Esophagus mucosa (tissue), 1 donor: ENCODE results near the gene ASH1L. TPM values are rescaled to one million over a fixed set of nuclear protein-coding genes. Genes with fewer than 3 reads are reported as not detected.

Experiments
- ATAC-seq: fragments of 200-7000 bp; cut with Tn5 transposase; one replicate; pipeline ENCODE4 v1.9.1; 2020
- total RNA-seq: library from RNA; stranded (reverse); gene quantifications from one replicate; pipeline ENCODE4 v1.2.4, GENCODE V29; 2023
- donor health status: DM: yes; HTN: yes; CAD: no.

ASH1L gene
- total RNA-seq, 1 donor from 2014 or later = 25.3 TPM

DNA sequence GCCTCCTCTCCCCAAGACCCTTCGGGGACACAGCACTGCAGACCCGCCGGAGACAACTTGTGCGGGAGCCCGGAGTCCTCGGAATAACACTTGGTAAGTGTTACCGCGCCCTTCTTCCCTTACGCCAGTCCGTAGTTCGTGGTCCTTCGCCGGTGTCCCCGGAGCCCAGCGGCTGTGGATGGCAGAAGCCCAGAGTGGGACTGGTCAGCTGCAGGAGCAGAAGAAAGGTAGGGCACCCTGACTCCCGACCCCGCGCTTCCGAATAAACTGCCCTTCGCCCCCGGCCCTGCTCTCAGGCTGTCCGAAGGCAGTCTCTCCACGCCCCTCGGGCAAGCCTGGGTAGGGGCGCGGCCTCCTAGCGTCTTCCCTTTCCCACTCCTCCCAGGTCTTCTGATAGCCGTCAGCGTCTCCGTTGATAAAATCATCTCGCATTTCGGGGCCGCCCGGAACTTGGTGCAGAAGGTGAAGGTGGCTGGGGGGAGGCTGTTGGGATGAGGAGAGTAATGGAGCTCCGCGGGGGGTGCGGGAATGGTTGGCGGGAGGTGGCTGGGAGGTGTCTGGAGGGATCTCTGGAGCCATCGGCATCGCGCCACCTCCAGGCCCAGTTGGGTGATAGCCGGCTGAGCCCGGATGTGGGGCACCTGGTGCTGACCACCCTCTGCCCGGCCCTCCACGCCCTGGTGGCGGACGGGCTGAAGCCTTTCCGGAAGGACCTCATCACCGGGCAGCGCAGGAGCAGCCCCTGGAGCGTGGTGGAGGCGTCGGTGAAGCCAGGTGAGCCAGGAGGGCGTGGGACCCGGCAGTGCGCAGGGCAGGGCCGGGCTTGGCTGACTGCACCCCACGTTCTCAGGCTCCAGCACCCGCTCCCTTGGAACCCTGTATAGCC is 237.6 kb downstream of the ASH1L start:
- peak; percentile 22 for ATAC-seq

GRCh38 chr1:155324037-155324716 is 238.4 kb downstream of the ASH1L start:
- peak; percentile 86 for ATAC-seq

DNA sequence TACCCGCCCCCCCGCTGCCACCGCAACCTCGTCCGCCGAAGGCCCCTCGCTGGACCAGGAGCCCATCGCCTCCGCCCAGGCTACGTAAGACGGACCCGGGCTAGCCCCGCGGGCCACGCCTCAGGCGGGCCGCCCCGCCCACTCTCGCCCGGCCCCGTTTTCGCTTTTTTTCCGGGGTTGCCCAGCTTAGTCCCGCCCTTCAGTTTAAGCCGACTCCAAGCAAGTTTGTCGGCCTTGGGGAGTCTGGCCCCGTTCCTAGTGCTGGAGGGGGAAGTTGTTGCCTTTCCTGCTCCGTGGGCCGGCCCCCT is 238.9 kb downstream of the ASH1L start:
- peak; percentile 68 for ATAC-seq

GRCh38 chr1:155322953-155323728 is 239.5 kb downstream of the ASH1L start:
- peak; percentile 53 for ATAC-seq

- ATAC-seq = no peak
Measured at GRCh38 chr1:155322571-155322952, 240.0 kb downstream of the ASH1L start.

DNA sequence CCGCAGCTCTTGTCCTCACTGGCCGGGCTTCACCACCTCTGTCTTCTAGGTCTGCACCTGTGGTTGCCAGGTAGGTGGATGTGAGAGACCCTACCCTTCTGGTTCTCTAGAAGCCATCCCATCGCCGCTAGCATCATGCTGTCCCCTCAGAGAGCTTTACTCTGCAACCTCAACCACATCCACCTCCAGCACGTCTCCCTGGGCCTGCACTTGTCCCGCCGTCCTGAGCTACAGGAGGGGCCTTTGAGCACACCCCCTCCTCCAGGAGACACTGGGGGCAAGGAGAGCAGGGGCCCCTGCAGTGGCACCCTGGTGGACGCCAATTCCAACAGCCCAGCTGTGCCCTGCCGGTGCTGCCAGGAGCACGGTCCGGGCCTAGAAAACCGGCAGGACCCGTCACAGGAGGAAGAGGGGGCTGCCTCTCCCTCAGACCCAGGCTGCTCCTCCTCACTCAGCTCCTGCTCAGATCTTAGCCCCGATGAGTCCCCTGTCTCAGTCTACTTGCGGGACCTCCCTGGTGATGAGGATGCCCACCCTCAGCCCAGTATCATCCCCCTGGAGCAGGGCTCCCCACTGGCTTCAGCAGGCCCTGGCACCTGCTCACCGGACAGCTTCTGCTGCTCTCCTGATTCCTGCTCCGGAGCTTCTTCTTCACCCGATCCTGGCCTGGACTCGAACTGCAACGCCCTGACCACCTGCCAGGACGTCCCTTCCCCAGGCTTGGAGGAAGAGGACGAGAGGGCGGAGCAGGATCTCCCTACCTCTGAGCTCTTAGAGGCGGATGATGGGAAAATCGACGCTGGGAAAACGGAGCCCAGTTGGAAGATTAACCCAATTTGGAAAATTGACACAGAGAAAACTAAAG is 240.7 kb downstream of the ASH1L start:
- no peak for ATAC-seq

- peak; percentile 18 for ATAC-seq
Measured at GRCh38 chr1:155320661-155321617, 241.7 kb downstream of the ASH1L start, which contains the start of gene RUSC1. TSS of gene RUSC1 (plus strand) at chr1:155320894. CDS start at chr1:155321774, 880 bp downstream.

DNA sequence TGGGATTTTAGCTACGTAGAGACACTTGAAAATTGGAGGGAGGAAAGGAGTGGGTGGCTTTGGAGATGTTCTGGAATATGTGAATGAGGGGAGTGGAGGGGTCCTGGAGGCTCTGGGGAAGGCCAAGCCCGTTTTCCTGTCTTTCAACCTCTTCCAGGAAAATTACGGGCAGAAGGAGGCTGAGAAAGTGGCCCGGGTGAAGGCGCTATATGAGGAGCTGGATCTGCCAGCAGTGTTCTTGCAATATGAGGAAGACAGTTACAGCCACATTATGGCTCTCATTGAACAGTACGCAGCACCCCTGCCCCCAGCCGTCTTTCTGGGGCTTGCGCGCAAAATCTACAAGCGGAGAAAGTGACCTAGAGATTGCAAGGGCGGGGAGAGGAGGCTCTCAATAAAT is 242.4 kb downstream of the ASH1L start:
- ATAC-seq = no peak

DNA sequence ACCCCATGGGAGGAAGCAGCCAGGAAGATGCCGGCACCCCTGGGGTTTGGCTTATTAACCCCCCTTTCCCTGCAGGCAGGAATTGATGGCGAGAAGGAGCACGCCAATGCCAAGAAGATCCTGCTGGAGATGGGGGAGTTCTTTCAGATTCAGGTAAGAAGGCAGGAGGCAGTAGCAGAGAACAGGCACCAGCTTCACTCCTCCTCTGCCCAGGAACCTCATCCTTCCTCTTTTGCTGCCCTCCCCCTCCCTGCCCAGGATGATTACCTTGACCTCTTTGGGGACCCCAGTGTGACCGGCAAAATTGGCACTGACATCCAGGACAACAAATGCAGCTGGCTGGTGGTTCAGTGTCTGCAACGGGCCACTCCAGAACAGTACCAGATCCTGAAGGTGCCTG is 243.1 kb downstream of the ASH1L start:
- no peak for ATAC-seq

- no peak for ATAC-seq
Measured at GRCh38 chr1:155318082-155318481, 244.5 kb downstream of the ASH1L start.

DNA sequence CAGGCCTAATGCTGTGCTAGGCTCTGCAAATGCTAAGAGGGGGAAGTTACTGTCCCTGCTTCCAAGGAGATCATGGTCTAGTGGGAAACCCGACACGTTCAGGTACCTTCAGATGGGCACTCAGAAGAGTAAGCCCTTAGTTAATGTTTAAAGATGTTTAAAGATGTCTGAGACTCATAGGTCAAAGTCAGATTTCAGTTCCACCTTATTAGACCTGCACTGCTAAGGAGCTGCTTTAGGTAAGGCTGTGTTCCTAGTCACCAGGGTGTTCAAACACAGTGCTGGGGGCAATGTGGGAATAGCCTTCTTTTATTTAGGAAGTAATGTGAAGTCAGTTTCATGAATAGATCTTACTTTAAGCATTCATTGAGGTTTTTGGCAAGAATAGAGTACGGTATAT is 245.7 kb downstream of the ASH1L start:
- no peak for ATAC-seq

- no peak for ATAC-seq
Measured at GRCh38 chr1:155313261-155313660, 249.3 kb downstream of the ASH1L start.

- peak; percentile 4 for ATAC-seq
Measured at GRCh38 chr1:155309423-155310021, 253.1 kb downstream of the ASH1L start.

DNA sequence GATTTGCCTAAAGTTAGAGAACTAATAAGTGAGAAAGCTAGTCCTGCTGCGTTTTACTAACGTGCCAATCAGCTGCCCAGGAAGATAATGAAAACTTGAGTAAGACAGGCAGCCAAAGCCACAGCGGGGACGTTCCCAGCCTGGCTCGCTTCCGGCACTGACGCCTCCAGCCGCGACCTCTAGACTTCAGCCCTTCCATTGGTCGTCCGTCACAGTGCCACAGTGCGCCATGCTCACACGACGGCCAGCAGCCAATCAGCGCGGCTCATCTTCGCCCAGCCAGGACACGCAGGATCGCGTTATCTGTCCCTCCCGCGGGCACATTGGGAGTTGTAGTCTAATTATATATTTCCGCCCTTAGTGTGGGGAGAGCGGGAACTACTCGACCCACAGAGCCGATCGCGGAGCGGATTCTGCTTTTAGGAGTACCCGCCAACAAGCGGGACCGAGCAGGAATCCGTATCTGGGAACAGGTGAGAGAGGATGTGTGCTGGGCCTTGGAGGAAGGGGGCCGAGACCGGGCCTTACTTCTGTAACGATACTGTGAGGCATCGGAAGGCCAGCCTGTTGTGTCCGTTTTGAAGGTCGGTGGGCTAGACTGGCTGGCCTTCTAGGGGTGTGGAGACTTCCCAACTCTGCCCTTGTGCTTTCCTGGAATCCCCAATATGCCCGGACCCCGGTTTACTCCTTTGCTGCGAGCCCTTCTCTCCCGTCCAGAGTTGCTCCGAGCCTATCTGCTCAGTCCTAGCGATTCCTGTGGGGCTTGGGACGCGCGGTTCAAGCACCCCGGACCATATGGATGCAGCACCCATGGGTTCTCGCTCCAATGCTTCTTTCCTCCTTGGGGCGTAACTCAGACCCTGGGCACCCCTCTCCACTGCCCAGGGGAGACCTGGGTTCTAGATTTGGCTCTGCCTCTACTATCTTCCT is 253.8 kb downstream of the ASH1L start, which contains the start of gene FDPS:
TSS of gene FDPS (plus strand) at position 374 of the 930 bp plus-strand sequence. CDS start 924 bp downstream, outside the sequence.
- peak; percentile 99 for ATAC-seq

GRCh38 chr1:155307247-155307740 is 255.3 kb downstream of the ASH1L start:
- no peak for ATAC-seq

DNA sequence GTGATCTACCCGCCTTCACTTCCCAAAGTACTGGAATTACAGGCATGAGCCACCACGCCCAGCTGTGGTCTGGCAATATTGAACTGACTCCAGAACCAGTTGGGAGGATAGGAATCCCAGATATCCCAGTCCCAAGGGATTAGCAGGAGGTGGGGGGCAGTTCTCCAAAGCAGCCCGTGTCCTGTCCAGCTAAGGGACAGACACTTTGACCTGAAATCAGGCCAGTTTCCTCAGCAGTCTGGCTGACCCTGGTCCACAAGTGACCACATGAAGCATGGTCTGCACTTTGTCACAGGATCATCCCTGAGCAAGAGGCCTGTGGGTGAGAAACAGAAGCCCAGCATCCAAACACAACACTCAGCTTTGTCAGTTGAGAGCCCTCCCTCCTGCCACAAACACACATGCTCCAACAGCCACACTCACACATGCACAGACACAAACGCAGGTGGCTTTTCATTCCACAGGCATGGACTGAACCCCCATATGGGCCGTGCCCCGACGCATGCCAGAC is 256.7 kb downstream of the ASH1L start:
- ATAC-seq = no peak

- ATAC-seq = no peak
Measured at GRCh38 chr1:155304558-155305063, 258.0 kb downstream of the ASH1L start.

DNA sequence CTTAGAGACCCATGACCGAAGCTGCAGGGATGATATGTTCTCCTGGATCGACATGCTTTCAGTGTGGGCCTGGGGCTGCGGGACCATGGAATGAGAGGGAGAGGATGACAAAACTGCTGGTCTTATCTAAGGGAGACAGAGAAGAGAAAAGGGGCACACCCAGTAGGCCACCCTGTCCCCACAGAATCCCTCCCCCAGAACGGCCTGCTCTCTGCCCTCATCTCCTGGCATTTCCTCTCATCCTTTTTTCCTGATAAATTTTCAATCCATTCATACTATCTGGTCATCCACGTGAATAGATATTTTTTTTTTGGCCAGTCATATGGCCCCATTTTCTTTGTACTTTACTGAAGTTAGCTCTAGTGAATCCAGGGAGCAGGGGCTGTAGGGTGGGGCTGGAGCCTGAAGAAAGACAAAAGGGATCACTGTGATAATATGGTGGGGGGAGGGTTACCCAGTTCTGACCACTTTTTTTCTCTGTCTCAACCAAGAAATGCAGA is 261.2 kb downstream of the ASH1L start, which contains the start of gene PKLR:
TSS of gene PKLR (minus strand) at position 97 of the 500 bp plus-strand sequence. CDS start at position 54, 43 bp downstream.
- ATAC-seq = no peak
